ENCODE results near the gene NEDD8. TPM values are rescaled to one million over a fixed set of nuclear protein-coding genes. Genes with fewer than 3 reads are reported as not detected.

Gene NEDD8
- total RNA-seq, 1 experiment from 2014 or later = 214 TPM

DNA sequence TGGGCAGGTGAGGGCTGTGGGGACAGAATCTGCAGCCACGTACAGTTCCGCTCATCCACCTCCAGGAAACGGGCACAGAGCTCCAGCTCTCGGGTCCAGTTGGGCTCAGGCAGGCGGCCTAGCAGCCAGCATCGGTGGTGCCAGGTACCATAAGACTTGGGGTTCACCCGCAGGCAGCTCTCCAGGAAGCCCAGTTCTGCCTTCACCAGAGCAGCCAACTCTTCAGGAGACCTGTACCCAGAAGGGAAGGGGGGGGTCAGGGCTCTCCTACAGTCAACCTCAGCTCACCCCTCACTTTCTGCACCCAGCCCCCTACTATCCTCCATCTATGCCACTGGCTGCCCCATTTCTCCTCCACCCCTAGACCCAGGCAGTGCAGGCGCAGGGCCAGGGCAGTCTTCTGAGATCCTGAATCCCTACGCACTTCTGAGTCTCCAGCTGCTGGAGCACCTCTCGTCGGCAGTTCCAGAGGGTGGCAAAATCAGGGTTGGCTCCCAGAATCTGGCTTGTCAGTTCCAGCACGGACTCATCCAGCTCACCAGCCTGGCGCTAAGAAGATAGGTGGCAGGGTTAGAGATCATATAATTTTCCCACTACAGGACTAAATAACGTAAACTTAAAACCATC lies 37.9 kb upstream of the NEDD8 start:
- Mint-ChIP-seq H3K27me3 (ENCODE audit: low read depth) (no peaks in the 10 kb centered on the region), H3K27ac (no peak overlapping the region), H3K36me3 (ENCODE audit: insufficient read depth in 1 of 3, low read depth in 3 of 3) (peaks cover 3 to 21% (median 14%) of the 10 kb centered on the region in 3 experiments; a peak in 5 of 7 replicates), H3K4me1 (peaks cover 12 to 14% of the 10 kb centered on the region in 2 experiments), H3K9me3 (no peaks in the 10 kb centered on the region), H3K4me3 (peak overlapping the region; percentile 83 to 86; a peak in 3 of 5 replicates)
- H3K27ac ChIP-seq (ENCODE audit: insufficient read length, low read depth, low read length) = no peak overlapping the region
- H3K79me2 ChIP-seq (ENCODE audit: insufficient read depth, low read length) = no peaks in the 10 kb centered on the region
- H2AK5ac ChIP-seq (ENCODE audit: insufficient read length, low read length) = no peak overlapping the region
- no peaks in the 10 kb centered on the region for H3K9me3 ChIP-seq (ENCODE audit: control insufficient read depth, low read depth, low read length)
- no peak overlapping the region for H4K8ac ChIP-seq (replicated peaks; ENCODE audit: insufficient read length, low read depth, low read length)
- no CpG with 5 or more reads among the region's 14 CpGs for WGBS (ENCODE audit: extremely low coverage, insufficient read length, low lambda C conversion rate)
- no peaks in the 10 kb centered on the region for H4K20me1 ChIP-seq (ENCODE audit: control insufficient read depth, insufficient read depth, insufficient read length)
- TF ChIP-seq, protein P1, sequence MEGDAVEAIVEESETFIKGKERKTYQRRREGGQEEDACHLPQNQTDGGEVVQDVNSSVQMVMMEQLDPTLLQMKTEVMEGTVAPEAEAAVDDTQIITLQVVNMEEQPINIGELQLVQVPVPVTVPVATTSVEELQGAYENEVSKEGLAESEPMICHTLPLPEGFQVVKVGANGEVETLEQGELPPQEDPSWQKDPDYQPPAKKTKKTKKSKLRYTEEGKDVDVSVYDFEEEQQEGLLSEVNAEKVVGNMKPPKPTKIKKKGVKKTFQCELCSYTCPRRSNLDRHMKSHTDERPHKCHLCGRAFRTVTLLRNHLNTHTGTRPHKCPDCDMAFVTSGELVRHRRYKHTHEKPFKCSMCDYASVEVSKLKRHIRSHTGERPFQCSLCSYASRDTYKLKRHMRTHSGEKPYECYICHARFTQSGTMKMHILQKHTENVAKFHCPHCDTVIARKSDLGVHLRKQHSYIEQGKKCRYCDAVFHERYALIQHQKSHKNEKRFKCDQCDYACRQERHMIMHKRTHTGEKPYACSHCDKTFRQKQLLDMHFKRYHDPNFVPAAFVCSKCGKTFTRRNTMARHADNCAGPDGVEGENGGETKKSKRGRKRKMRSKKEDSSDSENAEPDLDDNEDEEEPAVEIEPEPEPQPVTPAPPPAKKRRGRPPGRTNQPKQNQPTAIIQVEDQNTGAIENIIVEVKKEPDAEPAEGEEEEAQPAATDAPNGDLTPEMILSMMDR (conservative IDR thresholded peaks at IDR 0.05) = no peak
- H3K4me2 ChIP-seq (ENCODE audit: insufficient read depth, insufficient read length, low read length) = peak overlapping the region; percentile 69
- H3K9ac ChIP-seq (ENCODE audit: extremely low read depth, insufficient read length, low read length) = no peak overlapping the region
- no peak overlapping the region for H4K91ac ChIP-seq (ENCODE audit: insufficient read length, low read depth, low read length)
- no peak overlapping the region for H3K23ac ChIP-seq (ENCODE audit: insufficient read length, low read depth, low read length)
- H3K27me3 ChIP-seq (ENCODE audit: insufficient read depth, low read length) = no peaks in the 10 kb centered on the region
- no peak overlapping the region for H4K5ac ChIP-seq (ENCODE audit: insufficient read length, low read depth, low read length)
- no peaks in the 10 kb centered on the region for H3K79me1 ChIP-seq (ENCODE audit: insufficient read depth, low read depth, low read length, poor library complexity, severe bottlenecking)
- H2AFZ ChIP-seq (ENCODE audit: low read length) = no peak overlapping the region
- H2BK15ac ChIP-seq (ENCODE audit: low read depth, low read length) = no peak overlapping the region
- no peak overlapping the region for H3K4ac ChIP-seq (ENCODE audit: low read depth, low read length)
- no peak overlapping the region for H2BK120ac ChIP-seq (ENCODE audit: low read depth, low read length, poor library complexity, severe bottlenecking)
- no peak overlapping the region for H3K18ac ChIP-seq (ENCODE audit: insufficient read length, low read depth, low read length)
- H3K23me2 ChIP-seq (ENCODE audit: insufficient read length, low read depth, low read length, poor library complexity, severe bottlenecking) = peaks cover 8% of the 10 kb centered on the region
- H2BK12ac ChIP-seq (ENCODE audit: insufficient read length, low read depth, low read length) = no peak overlapping the region
- H3K4me1 ChIP-seq (ENCODE audit: insufficient read depth, low read length) = no peaks in the 10 kb centered on the region
- DNase-seq = no peak
- H2BK20ac ChIP-seq (ENCODE audit: low read depth, low read length, poor library complexity, severe bottlenecking) = no peak overlapping the region
- H2BK5ac ChIP-seq (ENCODE audit: insufficient read length, low read length) = no peak overlapping the region
- H3K14ac ChIP-seq (ENCODE audit: insufficient read depth, low read length) = no peak overlapping the region
- H3K56ac ChIP-seq (ENCODE audit: insufficient read length, low read depth, low read length) = no peak overlapping the region
- no peak overlapping the region for H3T11ph ChIP-seq (ENCODE audit: low read length)
